HG03442 (cell line): ENCODE results near the gene C1orf74.

ENCODE experiments used
- ATAC-seq: cut with Tn5 transposase; IDR thresholded peaks from one replicate; pipeline ENCODE4 v1.9.1; 2021; ENCODE audit warnings: mild to moderate bottlenecking, moderate library complexity; ENCODE audit not compliant: unreplicated experiment

C1orf74 gene

GRCh38 chr1:209772126-209772525, 12.2 kb downstream of the C1orf74 start:
- ATAC-seq = no peak

DNA sequence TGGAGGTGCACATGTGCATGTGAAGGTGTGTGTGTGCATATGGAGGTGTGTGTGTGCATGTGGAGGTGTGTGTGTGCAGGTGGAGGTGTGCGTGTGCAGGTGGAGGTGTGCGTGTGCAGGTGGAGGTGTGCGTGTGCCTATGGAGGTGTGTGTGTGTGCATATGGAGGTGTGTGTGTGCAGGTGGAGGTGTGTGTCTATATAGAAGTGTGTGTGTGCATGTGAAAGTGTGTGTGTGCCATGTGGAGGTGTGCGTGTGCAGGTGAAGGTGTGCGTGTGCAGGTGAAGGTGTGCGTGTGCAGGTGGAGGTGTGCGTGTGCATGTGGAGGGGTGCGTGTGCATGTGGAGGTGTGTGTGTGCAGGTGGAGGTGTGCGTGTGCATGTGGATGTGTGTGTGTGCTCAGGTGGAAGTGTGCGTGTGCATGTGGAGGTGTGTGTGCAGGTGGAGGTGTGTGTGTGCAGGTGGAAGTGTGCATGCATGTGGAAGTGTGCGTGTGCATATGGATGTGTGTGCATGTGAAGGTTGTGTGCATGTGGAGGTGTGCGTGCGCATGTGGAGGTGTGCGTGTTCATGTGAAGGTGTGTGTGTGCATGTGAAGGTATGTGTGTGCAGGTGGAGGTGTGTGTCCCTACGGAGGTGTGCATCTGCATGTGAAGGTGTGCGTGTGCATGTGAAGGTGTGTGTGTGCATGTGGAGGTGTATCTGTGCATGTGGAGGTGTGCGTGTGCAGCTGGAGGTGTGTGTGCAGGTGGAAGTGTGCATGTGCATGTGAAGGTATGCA, 13.5 kb downstream of the C1orf74 start:
- no peak for ATAC-seq

GRCh38 chr1:209769971-209770370, 14.4 kb downstream of the C1orf74 start:
- ATAC-seq = no peak

DNA sequence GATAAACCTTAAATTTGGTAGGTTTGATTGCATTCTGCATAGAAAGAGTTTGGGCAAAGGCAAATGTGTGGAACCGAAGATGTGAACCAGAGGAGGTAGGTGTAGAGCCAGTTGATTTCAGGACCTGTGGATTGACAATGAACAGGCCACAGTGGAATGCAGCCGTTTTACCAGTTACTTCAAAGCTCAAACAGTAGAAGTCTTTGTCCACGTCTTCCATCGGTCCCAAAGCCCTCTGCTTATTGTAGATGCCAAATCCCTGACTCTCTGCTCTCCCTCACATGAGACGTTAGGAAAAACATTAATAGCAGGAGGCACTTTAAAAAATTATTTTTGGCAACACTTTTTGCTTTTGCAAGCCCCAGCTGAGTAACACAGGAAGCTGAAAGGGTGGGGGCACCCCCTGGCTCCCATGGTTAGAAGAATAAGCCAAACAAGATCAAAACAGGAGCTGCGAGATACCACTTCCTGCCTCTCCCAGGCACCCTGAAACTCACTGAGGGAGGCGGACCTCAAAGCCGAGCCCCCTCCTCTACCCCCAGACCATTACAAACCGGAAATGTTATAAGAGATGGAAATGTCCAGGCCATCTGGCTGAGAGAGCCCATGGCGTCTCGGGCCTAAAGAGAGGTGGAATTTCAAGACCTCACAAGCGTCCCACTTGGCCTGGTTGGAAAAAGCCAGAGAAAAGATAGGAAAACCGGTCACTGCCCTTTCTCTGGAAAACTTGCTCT, 15.0 kb downstream of the C1orf74 start:
- ATAC-seq = peak; percentile 75

GRCh38 chr1:209768354-209768774, 16.0 kb downstream of the C1orf74 start:
- ATAC-seq = peak; percentile 89

DNA sequence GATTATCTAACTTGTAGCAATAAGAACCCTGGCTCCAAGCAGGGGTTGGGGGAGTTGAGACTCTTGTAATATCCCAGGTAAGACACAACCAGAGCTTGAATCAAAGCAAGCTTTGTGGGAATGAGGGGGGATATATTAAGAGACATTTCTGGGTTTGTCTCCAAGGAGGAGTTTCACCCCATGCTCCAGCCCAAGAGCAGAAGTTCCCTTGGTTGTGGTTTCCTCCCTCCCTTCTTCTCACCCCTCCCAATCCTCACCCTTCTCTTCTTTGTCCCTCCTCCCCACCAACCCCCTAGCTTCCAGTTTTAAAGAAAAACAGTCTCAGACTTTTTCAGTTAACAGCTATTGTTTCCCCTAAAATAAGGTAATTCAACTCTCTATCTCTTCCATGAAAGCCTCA, 16.7 kb downstream of the C1orf74 start:
- ATAC-seq = no peak

DNA sequence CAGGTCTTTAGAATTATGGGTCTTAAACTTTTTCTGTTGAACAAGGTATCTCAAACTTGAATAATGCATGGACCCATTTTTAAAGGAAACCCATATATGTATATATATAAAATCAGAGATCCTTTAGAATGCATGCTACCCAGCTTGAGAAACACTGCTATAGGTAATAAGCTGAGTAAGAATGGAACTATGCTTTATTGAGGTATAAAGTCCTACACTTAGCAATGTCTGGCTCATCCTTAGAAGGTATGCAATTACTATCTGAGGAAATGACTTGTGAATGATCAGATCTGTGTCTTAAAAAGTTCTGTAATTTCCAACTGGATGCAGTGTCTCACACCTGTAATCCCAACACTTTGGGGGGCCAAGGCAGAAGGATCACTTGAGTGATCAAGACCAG, 17.3 kb downstream of the C1orf74 start:
- ATAC-seq = no peak

DNA sequence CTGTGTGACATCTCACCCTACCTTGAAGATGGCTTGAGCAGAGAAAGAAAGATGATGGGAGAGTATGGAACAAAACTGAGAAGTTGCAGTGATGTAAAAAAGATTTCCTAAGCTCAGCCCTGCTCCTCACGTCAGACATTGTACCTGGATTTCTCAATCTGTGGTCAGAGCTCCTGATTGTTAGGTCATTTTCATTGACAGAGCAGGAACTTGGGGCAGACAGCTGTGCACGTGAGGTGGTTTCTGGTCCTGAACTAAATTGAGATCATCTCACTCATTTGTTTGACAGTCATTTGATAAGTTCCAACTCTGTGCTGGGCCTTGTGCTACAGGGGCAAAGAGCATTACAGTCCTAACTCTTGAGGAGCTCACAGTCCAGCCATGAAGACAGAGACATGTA, 18.3 kb downstream of the C1orf74 start:
- ATAC-seq = no peak

DNA sequence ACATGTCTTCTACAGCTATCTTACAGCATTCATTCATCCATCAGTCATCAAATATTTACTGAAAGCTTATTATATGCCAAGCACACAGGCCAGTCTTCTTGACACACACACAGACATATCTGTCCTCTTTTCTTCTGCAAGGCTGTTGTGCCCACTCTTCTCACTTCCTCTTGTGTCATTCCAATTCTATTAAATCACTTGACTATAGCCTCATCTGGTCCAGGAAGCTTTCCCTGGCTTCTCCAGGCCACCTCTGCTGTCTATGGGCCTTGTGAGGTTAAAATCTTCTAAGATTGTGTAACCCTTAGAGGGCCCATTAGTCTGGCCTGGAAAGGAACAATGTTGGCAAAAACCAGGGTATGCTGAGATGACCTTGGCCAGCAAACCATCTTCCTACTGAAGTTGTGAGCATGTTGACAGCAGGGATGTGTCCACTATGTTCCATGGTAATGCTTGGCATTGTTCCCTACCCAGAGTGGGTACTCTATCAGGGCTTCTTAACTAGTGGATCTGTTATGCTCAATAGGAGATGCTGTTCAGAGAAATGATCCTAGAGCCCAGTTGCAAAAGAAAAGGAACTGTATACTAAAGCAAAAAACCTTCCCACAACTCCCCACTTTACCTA, 23.2 kb downstream of the C1orf74 start:
- ATAC-seq = no peak

GRCh38 chr1:209759829-209760359, 24.5 kb downstream of the C1orf74 start:
- no peak for ATAC-seq

- ATAC-seq = no peak
Observed at GRCh38 chr1:209758400-209758799, 26.0 kb downstream of the C1orf74 start.

DNA sequence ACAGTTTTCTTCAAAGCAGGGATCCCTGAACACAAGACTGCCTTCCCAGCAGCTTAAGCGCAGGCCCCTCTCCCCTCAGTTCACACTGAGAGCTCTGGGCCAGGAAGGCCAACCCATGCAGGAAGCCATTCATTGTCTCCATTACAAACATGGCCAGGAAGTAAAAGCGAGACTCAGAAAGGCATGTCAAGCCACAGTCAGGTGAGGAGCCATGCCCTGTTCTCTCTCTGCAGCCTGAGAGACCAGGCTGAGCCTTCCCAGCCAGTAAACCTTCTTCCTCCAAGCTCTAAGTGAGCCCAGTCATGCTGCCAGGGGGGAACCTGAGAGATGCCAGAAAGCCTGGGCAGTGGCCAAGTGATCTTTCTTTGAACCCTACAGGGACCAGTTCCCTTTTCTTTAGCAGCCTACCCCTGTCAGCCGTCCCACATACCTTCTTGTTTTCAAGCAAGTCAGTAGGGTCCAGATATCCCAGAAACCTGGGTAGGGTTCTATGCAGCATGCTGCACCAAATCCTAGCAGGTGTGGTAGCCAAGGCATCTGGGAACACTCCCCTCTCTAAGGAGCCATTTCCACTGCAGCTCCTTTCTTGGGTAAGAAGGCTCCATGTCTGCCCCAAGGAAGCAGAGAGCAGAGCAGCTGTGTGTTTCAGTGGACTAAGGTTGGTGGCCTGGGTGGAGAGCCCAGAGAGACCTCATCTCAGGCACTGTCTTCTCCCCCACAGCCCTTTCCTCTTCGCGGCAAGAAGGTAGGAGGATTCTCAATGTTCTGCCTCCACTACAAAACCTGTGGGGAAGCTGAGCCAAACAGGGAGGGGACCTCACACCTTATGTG, 27.5 kb downstream of the C1orf74 start:
- peak; percentile 20 for ATAC-seq

DNA sequence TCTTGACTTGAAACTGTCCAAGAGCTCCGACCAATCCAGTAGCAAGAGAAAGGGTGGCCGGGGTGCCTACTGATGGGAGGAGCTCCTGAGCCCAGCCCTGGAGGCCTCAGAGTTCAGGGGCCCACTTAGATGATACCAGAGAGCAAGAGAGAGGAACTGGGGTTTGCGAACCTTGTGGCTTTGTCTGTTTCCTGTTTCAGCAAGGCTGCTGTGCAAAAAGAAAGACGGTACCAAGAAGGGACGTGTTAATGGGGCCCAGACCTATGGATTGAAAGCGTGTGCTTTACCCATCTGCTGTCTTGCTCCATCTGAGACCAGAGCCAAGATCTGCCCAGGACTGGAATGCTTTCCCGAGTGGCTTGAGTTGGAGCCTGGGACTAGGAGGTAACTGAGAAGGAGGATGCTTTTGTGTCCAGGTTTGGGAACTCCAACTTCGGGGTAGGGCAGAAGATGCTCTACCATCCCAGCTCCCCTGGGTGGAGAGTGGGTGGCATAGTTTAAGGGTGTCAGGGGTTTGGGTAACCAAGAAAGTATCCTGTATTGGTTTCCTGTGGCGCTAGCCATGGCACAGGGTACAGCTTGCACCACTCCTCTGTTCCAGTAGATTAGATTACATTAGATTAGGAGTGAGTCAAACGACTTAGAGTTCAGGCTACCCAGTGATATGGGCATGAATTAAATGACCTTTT, 28.3 kb downstream of the C1orf74 start, which contains the start of gene TRAF3IP3:
Gene TRAF3IP3, plus strand, starts transcription at position 128 of the 689 bp plus-strand sequence. CDS start 3,987 bp downstream, outside the sequence.
- peak; percentile 74 for ATAC-seq

DNA sequence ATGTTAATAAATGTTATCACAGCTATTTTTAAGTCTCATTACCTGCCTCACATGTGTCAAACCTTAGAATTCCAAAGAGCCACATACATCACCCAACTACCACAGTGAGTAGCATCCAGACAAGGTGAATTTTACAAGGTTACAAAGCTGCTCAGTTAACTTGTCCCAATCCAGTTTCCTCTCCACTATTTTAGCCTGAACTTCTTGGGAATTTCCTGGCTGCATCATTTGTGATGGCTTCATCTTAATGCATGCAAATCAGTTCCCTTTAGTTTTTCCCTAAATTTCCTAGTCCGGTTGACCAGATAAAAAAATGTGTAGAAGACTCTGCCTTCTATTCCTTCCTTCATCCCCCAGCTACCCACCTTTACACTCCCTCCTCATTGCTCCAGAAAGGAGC, 29.1 kb downstream of the C1orf74 start:
- no peak for ATAC-seq

DNA sequence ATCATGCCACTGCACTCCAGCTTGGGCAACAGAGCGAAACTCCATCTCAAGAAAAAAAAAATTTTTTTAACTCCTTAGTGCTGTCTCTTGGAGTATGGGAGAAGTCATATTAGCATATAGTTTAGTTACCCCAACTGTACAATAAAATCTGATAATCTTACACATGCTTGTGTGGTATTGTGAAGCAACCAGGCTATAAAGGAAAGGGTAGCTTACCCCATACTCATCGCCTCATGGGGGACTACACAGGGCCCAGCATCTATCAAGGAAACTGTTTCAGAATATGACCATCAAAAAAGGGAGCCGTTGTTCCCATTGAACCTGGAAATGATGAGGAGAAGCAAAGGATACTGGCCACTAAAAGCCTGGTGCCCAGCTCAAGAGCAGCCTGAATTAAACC, 31.5 kb downstream of the C1orf74 start:
- no peak for ATAC-seq

GRCh38 chr1:209751627-209752231, 32.6 kb downstream of the C1orf74 start:
- ATAC-seq = peak; percentile 52

GRCh38 chr1:209749670-209750323, 34.6 kb downstream of the C1orf74 start:
- no peak for ATAC-seq

DNA sequence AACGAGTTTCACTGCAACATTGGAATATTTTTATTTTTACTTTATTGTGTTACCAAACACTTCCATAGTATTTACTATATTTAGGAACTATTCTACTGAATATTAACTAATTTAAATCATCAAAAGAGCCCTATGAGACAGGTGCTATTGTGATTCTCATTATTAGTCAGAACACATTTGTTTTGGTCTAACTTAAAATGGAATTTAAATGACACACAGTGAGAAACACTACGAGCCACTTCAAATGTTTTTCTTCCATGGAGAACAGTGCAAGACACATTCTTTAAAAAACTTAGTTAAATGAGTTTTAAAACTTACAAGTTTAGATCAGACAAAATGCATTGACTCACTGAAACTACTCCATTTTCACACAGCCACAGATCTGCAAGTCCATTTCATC, 35.2 kb downstream of the C1orf74 start:
- ATAC-seq = no peak

DNA sequence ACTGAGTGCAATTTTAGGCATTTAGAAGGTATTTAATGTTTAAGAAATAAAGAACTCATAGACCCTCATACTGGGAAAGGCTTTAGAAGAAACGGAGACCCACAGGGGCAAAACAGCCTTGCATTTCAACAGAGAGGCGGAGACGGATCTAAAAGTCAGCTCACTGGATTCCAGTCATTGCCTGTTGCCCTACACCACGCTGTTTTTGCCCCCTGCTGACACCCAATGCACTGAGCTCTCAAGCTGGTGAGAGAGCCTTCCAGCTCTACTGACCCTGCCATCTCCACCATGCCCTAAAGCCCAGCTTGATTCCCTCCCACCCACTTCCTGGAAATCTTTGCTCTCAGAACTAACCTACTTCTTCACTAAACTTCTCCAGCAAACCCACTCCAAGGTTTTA, 35.7 kb downstream of the C1orf74 start:
- no peak for ATAC-seq
